ENCODE data around the gene BLNK. TPM values are rescaled to one million over a fixed set of nuclear protein-coding genes. Genes with fewer than 3 reads are reported as not detected.
A peak's percentile ranks its signal among the peaks of the same experiment; 100 is the strongest.

BLNK gene
- total and polyA plus RNA-seq, 2 experiments from 2014 or later = 0.11 TPM; not detected in 1

DNA sequence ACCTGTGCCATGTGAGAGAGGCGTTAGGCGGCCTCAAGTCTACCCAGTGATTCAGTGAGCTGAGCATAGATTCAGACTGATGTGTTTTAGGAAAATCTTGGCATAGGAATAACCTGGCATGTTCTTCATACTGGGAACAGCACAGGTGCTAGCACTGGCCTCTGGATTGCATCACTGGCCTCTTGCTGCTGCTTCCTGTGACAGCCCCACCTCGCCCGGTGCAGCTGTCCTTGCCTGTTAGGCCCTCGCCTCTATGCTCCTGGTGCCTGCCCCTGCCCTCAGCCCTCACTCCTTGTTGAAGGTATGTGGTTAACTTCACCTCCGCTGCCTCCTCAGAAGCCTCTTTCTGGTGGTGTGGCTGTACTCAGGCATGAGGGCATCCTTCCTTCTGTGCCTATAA, 46.2 kb downstream of the BLNK start (continued):
- TF ChIP-seq, protein P1, sequence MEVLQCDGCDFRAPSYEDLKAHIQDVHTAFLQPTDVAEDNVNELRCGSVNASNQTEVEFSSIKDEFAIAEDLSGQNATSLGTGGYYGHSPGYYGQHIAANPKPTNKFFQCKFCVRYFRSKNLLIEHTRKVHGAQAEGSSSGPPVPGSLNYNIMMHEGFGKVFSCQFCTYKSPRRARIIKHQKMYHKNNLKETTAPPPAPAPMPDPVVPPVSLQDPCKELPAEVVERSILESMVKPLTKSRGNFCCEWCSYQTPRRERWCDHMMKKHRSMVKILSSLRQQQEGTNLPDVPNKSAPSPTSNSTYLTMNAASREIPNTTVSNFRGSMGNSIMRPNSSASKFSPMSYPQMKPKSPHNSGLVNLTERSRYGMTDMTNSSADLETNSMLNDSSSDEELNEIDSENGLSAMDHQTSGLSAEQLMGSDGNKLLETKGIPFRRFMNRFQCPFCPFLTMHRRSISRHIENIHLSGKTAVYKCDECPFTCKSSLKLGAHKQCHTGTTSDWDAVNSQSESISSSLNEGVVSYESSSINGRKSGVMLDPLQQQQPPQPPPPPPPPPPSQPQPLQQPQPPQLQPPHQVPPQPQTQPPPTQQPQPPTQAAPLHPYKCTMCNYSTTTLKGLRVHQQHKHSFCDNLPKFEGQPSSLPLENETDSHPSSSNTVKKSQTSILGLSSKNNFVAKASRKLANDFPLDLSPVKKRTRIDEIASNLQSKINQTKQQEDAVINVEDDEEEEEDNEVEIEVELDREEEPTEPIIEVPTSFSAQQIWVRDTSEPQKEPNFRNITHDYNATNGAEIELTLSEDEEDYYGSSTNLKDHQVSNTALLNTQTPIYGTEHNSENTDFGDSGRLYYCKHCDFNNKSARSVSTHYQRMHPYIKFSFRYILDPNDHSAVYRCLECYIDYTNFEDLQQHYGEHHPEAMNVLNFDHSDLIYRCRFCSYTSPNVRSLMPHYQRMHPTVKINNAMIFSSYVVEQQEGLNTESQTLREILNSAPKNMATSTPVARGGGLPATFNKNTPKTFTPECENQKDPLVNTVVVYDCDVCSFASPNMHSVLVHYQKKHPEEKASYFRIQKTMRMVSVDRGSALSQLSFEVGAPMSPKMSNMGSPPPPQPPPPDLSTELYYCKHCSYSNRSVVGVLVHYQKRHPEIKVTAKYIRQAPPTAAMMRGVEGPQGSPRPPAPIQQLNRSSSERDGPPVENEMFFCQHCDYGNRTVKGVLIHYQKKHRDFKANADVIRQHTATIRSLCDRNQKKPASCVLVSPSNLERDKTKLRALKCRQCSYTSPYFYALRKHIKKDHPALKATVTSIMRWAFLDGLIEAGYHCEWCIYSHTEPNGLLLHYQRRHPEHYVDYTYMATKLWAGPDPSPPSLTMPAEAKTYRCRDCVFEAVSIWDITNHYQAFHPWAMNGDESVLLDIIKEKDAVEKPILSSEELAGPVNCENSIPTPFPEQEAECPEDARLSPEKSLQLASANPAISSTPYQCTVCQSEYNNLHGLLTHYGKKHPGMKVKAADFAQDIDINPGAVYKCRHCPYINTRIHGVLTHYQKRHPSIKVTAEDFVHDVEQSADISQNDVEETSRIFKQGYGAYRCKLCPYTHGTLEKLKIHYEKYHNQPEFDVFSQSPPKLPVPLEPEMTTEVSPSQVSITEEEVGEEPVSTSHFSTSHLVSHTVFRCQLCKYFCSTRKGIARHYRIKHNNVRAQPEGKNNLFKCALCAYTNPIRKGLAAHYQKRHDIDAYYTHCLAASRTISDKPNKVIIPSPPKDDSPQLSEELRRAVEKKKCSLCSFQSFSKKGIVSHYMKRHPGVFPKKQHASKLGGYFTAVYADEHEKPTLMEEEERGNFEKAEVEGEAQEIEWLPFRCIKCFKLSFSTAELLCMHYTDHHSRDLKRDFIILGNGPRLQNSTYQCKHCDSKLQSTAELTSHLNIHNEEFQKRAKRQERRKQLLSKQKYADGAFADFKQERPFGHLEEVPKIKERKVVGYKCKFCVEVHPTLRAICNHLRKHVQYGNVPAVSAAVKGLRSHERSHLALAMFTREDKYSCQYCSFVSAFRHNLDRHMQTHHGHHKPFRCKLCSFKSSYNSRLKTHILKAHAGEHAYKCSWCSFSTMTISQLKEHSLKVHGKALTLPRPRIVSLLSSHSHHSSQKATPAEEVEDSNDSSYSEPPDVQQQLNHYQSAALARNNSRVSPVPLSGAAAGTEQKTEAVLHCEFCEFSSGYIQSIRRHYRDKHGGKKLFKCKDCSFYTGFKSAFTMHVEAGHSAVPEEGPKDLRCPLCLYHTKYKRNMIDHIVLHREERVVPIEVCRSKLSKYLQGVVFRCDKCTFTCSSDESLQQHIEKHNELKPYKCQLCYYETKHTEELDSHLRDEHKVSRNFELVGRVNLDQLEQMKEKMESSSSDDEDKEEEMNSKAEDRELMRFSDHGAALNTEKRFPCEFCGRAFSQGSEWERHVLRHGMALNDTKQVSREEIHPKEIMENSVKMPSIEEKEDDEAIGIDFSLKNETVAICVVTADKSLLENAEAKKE (CRISPR knock-in tag; IDR thresholded peaks at IDR 0.05) = no peak

DNA sequence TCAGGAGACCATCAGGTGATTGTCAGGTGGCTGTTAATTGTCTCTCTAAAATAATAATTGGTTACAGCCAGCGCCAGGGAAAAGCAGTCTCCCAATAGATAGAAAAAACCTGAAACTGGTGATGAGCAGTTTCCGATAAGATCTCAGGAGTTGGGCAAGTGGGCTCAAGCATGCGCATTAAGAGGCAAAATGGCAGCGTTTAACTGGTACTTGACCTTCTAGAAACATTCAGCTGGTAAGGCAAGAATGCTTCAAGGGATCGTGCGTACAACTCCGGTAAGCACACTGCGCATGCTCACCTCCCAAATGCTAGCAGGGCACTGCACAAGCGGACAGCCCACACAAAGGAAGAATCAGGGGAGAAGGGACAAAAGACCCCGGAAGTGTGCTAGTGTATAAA, 48.5 kb downstream of the BLNK start:
- Histone ChIP-seq H3K79me2 (replicated peaks; ENCODE audit: insufficient read depth) (no peaks in the 10 kb centered on the region), H3K4me3 (no peak overlapping the region), H3F3A (replicated peaks; ENCODE audit: low read depth) (peaks cover 8% of the 10 kb centered on the region; the same call in 1 of the 2 replicates), H4K20me1 (replicated peaks; ENCODE audit: insufficient read depth) (no peaks in the 10 kb centered on the region), H3K9me2 (ENCODE audit: insufficient read depth) (peaks cover 11% of the 10 kb centered on the region; the same call in 1 of the 2 replicates), H3K27ac (ENCODE audit: low read depth) (no peak overlapping the region), H3K4me1 (ENCODE audit: insufficient read depth) (peaks cover 29% of the 10 kb centered on the region), H3K36me3 (ENCODE audit: insufficient read depth) (no peaks in the 10 kb centered on the region; the same call in 1 of the 2 replicates), H3K27me3 (ENCODE audit: insufficient read depth) (no peaks in the 10 kb centered on the region), H3K4me2 (peak overlapping the region; percentile 61; the same call in 1 of the 2 replicates), H2AFZ (peak overlapping the region; percentile 56; the same call in 1 of the 2 replicates)
- H3K4me1 Mint-ChIP-seq = peaks cover 35% of the 10 kb centered on the region
- no peaks in the 10 kb centered on the region for H3K9me3 Mint-ChIP-seq
- H3K27me3 Mint-ChIP-seq (ENCODE audit: insufficient read depth, low read depth, poor library complexity) = peaks cover 9% of the 10 kb centered on the region
- DNase-seq (ENCODE audit: low spot score) = no peak
- no peaks in the 10 kb centered on the region for H3K36me3 Mint-ChIP-seq (ENCODE audit: low read depth)
- H3K4me3 Mint-ChIP-seq = no peak overlapping the region
- H3K27ac Mint-ChIP-seq = no peak overlapping the region
- no peak for ATAC-seq
- TF ChIP-seq NANOG (IDR thresholded peaks at IDR 0.05; ENCODE audit: borderline replicate concordance) (no peak), POLR2AphosphoS5 (IDR thresholded peaks at IDR 0.05; ENCODE audit: low read depth) (no peak), JUNB (IDR thresholded peaks at IDR 0.05; ENCODE audit: unreplicated experiment) (no peak), STAT1 (IDR thresholded peaks at IDR 0.05; ENCODE audit: unreplicated experiment) (no peak), EZH2phosphoT487 (IDR thresholded peaks at IDR 0.05; ENCODE audit: unreplicated experiment) (no peak), CREB1 (CRISPR knock-in tag; IDR thresholded peaks at IDR 0.05; ENCODE audit: low read depth) (no peak), EZH2 (IDR thresholded peaks at IDR 0.05; ENCODE audit: low read depth, unreplicated experiment) (no peak), ZNF331 (CRISPR knock-in tag; IDR thresholded peaks at IDR 0.05; ENCODE audit: low read depth) (no peak), ZNF114 (CRISPR knock-in tag; IDR thresholded peaks at IDR 0.05) (no peak)
- TF ChIP-seq, protein P2, sequence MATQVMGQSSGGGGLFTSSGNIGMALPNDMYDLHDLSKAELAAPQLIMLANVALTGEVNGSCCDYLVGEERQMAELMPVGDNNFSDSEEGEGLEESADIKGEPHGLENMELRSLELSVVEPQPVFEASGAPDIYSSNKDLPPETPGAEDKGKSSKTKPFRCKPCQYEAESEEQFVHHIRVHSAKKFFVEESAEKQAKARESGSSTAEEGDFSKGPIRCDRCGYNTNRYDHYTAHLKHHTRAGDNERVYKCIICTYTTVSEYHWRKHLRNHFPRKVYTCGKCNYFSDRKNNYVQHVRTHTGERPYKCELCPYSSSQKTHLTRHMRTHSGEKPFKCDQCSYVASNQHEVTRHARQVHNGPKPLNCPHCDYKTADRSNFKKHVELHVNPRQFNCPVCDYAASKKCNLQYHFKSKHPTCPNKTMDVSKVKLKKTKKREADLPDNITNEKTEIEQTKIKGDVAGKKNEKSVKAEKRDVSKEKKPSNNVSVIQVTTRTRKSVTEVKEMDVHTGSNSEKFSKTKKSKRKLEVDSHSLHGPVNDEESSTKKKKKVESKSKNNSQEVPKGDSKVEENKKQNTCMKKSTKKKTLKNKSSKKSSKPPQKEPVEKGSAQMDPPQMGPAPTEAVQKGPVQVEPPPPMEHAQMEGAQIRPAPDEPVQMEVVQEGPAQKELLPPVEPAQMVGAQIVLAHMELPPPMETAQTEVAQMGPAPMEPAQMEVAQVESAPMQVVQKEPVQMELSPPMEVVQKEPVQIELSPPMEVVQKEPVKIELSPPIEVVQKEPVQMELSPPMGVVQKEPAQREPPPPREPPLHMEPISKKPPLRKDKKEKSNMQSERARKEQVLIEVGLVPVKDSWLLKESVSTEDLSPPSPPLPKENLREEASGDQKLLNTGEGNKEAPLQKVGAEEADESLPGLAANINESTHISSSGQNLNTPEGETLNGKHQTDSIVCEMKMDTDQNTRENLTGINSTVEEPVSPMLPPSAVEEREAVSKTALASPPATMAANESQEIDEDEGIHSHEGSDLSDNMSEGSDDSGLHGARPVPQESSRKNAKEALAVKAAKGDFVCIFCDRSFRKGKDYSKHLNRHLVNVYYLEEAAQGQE (IDR thresholded peaks at IDR 0.05; ENCODE audit: unreplicated experiment) = no peak
- TF ChIP-seq, protein P3, sequence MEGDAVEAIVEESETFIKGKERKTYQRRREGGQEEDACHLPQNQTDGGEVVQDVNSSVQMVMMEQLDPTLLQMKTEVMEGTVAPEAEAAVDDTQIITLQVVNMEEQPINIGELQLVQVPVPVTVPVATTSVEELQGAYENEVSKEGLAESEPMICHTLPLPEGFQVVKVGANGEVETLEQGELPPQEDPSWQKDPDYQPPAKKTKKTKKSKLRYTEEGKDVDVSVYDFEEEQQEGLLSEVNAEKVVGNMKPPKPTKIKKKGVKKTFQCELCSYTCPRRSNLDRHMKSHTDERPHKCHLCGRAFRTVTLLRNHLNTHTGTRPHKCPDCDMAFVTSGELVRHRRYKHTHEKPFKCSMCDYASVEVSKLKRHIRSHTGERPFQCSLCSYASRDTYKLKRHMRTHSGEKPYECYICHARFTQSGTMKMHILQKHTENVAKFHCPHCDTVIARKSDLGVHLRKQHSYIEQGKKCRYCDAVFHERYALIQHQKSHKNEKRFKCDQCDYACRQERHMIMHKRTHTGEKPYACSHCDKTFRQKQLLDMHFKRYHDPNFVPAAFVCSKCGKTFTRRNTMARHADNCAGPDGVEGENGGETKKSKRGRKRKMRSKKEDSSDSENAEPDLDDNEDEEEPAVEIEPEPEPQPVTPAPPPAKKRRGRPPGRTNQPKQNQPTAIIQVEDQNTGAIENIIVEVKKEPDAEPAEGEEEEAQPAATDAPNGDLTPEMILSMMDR (conservative IDR thresholded peaks at IDR 0.05; ENCODE audit: low read depth in 2 of 2) = no peak
